Sigmoid colon (tissue), 7 donors: Measurements from ENCODE around the gene RPS6KL1. TPM values are rescaled to one million over a fixed set of nuclear protein-coding genes. Genes with fewer than 3 reads are reported as not detected.

Source experiments
- DNase-seq: peaks from one replicate; pipeline ENCODE4 v3.0.0-alpha.2; 2019
- H3K27ac ChIP-seq, 4 donors: fragments of 200-600 bp; sonication (generic); one replicate each; pipeline ENCODE4 v1.5.1; 2016 to 2019; ENCODE audit warnings: mild to moderate bottlenecking in 1 of 4
- H3K27me3 ChIP-seq, 3 donors: fragments of 200-600 bp; sonication (generic); one replicate each; pipeline ENCODE4 v1.5.1; 2019; ENCODE audit warnings: mild to moderate bottlenecking in 1 of 3
- H3K36me3 ChIP-seq, 4 donors: fragments of 200-600 bp; sonication (generic); one replicate each; pipeline ENCODE4 v1.5.1; 2016 to 2019
- H3K4me1 ChIP-seq, 4 donors: fragments of 200-600 bp; sonication (generic); one replicate each; pipeline ENCODE4 v1.5.1; 2017 to 2019
- H3K4me3 ChIP-seq, 4 donors: fragments of 200-600 bp; sonication (generic); one replicate each; pipeline ENCODE4 v1.5.1; 2017 to 2019; ENCODE audit warnings: mild to moderate bottlenecking in 2 of 4, moderate library complexity in 1 of 4
- H3K9me3 ChIP-seq, 4 donors: fragments of 200-600 bp in 3 of 4; sonication (generic) in 3 of 4; one replicate each; pipeline versions ENCODE4 v1.5.1 to v1.6.1; 2013 to 2019
- CTCF ChIP-seq, 4 experiments: fragments of 450-650 bp in 3 of 4; fragments of 200-600 bp in 1 of 4; IDR thresholded peaks; one replicate each; pipeline ENCODE4 v1.5.1; 2016 to 2019; ENCODE audit warnings: antibody characterized with exemption in 4 of 4, mild to moderate bottlenecking in 3 of 4, moderate library complexity in 2 of 4
- EP300 ChIP-seq, 4 donors: sonication (generic); formaldehyde crosslinking; IDR thresholded peaks; one replicate each; pipeline ENCODE4 v1.6.1; 2017; ENCODE audit warnings: antibody characterized with exemption in 4 of 4
- POLR2A ChIP-seq, 2 donors: fragments of 450-650 bp; IDR thresholded peaks; one replicate each; pipeline ENCODE4 v1.6.1; 2016; ENCODE audit warnings: antibody characterized with exemption in 2 of 2, mild to moderate bottlenecking in 2 of 2, moderate library complexity in 2 of 2
- POLR2AphosphoS5 ChIP-seq, 4 donors: sonication (generic); formaldehyde crosslinking; IDR thresholded peaks; one replicate each; pipeline ENCODE4 v1.6.1; 2017; ENCODE audit warnings: antibody characterized with exemption in 4 of 4
- WGBS, 2 donors: extraction: QIAGEN DNeasy Blood & Tissue Kit; methylation state at CpG; one replicate each; pipeline ENCODE4 v1.1.7; 2013; 5-methylcytosine and 5-hydroxymethylcytosine counted together
- intact Hi-C: fragments of 100-400 bp; cut with DNase I; formaldehyde crosslinking; loops from one replicate; pipeline ENCODE4 v1.15.1; 2023
- polyA plus RNA-seq, 3 donors: library from polyadenylated mRNA; stranded (reverse); fragments of 200-250 nt; gene quantifications; one replicate each; pipeline ENCODE4 v1.2.3, GENCODE V29; 2013
- total RNA-seq, 4 donors: library from RNA; depleted of rRNA; stranded (reverse); fragments of >200 nt; gene quantifications; one replicate each; pipeline ENCODE4 v1.1.0, GENCODE V29; 2016
- donor health status: healthy with polysubstance abuse.
- donor health status: Bipolar disorder and iron deficiency.
- donor health status: healthy.

RPS6KL1 gene
- total and polyA plus RNA-seq, 7 donors = 1.8 to 11.1 (median 4.6) TPM

- TF ChIP-seq CTCF (IDR thresholded peaks at IDR 0.05) = no peak
- no peak for TF ChIP-seq POLR2AphosphoS5 (IDR thresholded peaks at IDR 0.05)
- no peak for TF ChIP-seq EP300 (IDR thresholded peaks at IDR 0.05)
- TF ChIP-seq POLR2A (IDR thresholded peaks at IDR 0.05) = no peak
- H3K27me3 ChIP-seq = peaks cover 0 to 59% (median 6%) of the 10 kb centered on the region in 3 donors
- no peaks in the 10 kb centered on the region for H3K9me3 ChIP-seq
- no peaks in the 10 kb centered on the region for H3K36me3 ChIP-seq
- intact Hi-C loops = loop anchor here (10.0 kb wide), 1 partner anchor 355 kb away; no protein-coding TSS in a partner anchor
- WGBS, 2 donors = 80 to 85% methylated on average over 17 of the region's 17 CpGs
- H3K4me1 ChIP-seq = peaks cover 0 to 19% (median 15%) of the 10 kb centered on the region in 4 donors
- DNase-seq = peak; percentile 26
- H3K27ac ChIP-seq = no peak overlapping the region
- H3K4me3 ChIP-seq = no peak overlapping the region
Observed at GRCh38 chr14:74949859-74950573, 27.0 kb upstream of the RPS6KL1 start.

GRCh38 chr14:74949191-74949601, 26.1 kb upstream of the RPS6KL1 start:
- Histone ChIP-seq H3K27ac (no peak overlapping the region), H3K36me3 (no peaks in the 10 kb centered on the region), H3K4me1 (peaks cover 0 to 11% (median 10%) of the 10 kb centered on the region in 4 donors), H3K4me3 (no peak overlapping the region), H3K27me3 (peaks cover 0 to 53% (median 6%) of the 10 kb centered on the region in 3 donors), H3K9me3 (no peaks in the 10 kb centered on the region)
- DNase-seq = peak; percentile 62
- 91 to 93% methylated on average over 16 of the region's 16 CpGs for WGBS, 2 donors
- TF ChIP-seq POLR2AphosphoS5 (IDR thresholded peaks at IDR 0.05) (no peak), EP300 (IDR thresholded peaks at IDR 0.05) (no peak), CTCF (IDR thresholded peaks at IDR 0.05) (no peak), POLR2A (IDR thresholded peaks at IDR 0.05) (no peak)
- intact Hi-C loops = loop anchor here (10.0 kb wide), 1 partner anchor 356 kb away; no protein-coding TSS in a partner anchor

GRCh38 chr14:74948228-74949175, 25.4 kb upstream of the RPS6KL1 start:
- Histone ChIP-seq H3K4me1 (peaks cover 0 to 11% (median 9%) of the 10 kb centered on the region in 4 donors), H3K9me3 (no peaks in the 10 kb centered on the region), H3K36me3 (no peaks in the 10 kb centered on the region), H3K4me3 (no peak overlapping the region), H3K27ac (peak overlapping the region in 1 of 4 donors; percentile 4), H3K27me3 (peaks cover 0 to 46% (median 6%) of the 10 kb centered on the region in 3 donors)
- DNase-seq = peak; percentile 60
- intact Hi-C loops = loop anchor here (10.0 kb wide), 1 partner anchor 356 kb away; no protein-coding TSS in a partner anchor
- TF ChIP-seq POLR2AphosphoS5 (IDR thresholded peaks at IDR 0.05) (no peak), CTCF (IDR thresholded peaks at IDR 0.05) (no peak), POLR2A (IDR thresholded peaks at IDR 0.05) (no peak), EP300 (IDR thresholded peaks at IDR 0.05) (no peak)
- 76 to 78% methylated on average over 23 of the region's 23 CpGs for WGBS, 2 donors

- 85 to 86% methylated on average over 13 of the region's 13 CpGs for WGBS, 2 donors
- peaks cover 0 to 13% (median 11%) of the 10 kb centered on the region in 4 donors for H3K4me1 ChIP-seq
- no peak overlapping the region for H3K4me3 ChIP-seq
- intact Hi-C loops = loop anchor here (2.0 to 10.0 kb wide), 3 partner anchors 55 to 357 kb away; partner anchors contain the start of gene EIF2B2
- peaks cover 0 to 37% (median 6%) of the 10 kb centered on the region in 3 donors for H3K27me3 ChIP-seq
- DNase-seq = peak; percentile 39
- no peaks in the 10 kb centered on the region for H3K9me3 ChIP-seq
- H3K27ac ChIP-seq = peak overlapping the region in 1 of 4 donors; percentile 4
- no peak for TF ChIP-seq CTCF (IDR thresholded peaks at IDR 0.05)
- TF ChIP-seq POLR2A (IDR thresholded peaks at IDR 0.05) = no peak
- no peak for TF ChIP-seq POLR2AphosphoS5 (IDR thresholded peaks at IDR 0.05)
- no peak for TF ChIP-seq EP300 (IDR thresholded peaks at IDR 0.05)
- H3K36me3 ChIP-seq = no peaks in the 10 kb centered on the region
Observed at GRCh38 chr14:74947353-74948227, 24.5 kb upstream of the RPS6KL1 start.
